ENCODE data around the gene SMDT1.
A peak's percentile ranks its signal among the peaks of the same experiment; 100 is the strongest.

SMDT1 gene, protein sequence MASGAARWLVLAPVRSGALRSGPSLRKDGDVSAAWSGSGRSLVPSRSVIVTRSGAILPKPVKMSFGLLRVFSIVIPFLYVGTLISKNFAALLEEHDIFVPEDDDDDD

DNA sequence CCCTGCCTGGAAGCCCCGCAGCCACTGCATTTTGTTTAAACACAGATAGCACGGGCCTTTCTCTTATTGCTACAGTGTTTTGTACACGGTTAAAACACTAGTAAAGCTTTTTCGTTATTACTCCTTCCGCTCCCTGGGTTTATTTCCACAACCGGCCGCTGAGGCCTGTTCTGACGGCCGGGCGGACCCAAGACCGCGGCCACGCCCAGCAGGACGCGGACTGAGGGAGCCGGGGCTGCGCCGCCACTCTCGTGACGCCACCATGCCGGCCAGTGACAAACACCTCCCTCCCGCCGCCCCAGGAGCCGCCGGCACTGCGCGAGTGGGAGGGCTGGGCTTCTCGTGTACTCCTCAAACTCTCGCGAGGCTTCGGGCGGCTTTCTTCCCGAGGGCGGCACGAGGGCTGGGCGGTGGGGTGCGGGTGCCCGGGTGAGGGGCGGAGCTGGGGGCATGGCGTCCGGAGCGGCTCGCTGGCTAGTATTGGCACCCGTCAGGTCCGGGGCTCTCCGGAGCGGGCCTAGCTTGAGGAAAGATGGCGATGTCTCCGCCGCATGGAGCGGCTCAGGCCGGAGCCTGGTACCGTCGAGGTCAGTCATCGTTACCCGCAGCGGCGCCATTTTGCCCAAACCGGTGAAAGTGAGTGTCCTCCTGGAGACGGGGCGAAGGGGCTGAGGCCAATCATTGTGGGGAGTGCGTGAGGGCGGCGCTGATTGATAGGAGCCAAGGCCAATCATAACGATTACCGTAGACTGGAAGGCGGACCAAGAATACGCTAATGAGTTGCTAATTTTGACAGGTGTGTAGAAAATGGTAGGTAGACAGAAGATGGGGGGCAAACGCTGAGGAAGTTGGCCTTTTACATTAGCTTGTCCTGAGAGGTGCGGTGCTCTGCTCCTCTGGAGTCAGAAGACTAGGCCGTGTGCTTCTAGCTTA is at the start of gene SMDT1:
TSS of gene SMDT1 (plus strand) at position 382 of the 933 bp plus-strand sequence. CDS start at position 451, 69 bp downstream.
- in situ Hi-C loops (cut with MboI; ENCODE audit: low pct_unique_long_range_greater_than_20kb, low sequenced_read_pairs): no loop called here
- peak; percentile 99 for DNase-seq

DNA sequence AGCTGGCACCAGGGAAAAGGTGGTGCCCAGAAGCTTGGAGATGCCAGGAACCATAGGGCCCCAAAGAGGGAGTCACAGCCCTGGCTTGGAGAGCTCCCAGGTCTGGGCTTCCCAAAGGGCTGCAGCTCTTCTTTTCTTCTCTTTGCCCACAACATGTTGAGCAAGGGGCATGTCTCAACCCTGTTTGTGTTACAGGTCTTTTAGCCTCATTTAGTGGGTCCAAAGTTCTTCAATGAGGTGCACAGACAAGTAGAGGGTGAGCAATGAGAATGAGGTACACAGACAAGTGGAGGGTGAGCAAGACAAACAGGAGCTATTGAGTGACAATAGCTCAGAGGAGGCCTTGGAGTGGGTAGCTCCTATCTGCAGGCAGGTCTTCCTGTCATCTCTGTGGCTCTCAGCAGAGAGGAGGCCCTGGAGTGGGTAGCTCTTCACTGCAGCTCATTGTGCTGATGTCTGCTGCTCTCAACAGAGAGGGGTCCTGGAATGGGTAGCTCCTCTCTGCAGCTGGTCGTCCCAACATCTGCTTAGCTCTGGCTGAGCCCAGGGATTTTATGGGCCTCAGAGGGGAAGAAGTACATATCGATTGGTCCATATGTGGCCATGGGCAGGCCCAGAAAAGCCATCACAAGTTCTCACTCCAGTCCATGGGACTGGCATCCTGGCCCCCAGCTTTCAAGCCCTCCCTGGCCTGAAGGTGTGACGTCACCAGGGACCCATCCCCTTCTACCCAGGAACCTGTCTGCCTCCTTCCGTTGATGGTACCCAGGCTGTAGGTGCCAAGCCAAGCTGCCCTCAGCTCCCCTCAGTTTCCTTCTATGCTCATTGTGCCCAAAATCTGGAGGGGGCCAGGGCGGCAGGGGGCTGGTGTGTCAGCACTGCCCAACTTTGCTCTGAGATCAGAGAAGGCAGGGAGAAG is 46.0 kb upstream of the SMDT1 start:
- DNase-seq: no peak
- in situ Hi-C loops (cut with MboI; ENCODE audit: low pct_unique_long_range_greater_than_20kb, low sequenced_read_pairs): no loop called here

DNA sequence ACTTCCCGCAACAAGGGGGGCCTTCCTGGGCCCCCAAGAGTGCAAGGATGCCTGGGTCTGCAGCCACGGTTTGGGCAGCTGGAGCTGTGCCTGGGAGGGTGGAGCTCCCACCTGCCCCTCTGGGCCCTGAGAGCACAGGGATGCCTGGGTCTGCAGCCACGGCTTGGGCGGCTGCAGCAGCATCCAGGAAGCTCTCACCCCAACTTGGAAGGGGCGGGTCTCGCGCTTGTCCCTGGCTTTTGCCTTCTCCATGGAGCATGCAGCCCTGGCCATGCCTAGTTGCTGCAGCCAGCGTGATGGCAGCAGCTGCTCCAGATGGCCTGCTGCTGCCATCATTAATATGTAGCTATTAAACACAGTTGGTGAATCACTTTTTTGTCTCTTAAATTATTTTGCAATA is 44.2 kb upstream of the SMDT1 start:
- DNase-seq: no peak
- in situ Hi-C loops (cut with MboI; ENCODE audit: low pct_unique_long_range_greater_than_20kb, low sequenced_read_pairs): no loop called here

DNA sequence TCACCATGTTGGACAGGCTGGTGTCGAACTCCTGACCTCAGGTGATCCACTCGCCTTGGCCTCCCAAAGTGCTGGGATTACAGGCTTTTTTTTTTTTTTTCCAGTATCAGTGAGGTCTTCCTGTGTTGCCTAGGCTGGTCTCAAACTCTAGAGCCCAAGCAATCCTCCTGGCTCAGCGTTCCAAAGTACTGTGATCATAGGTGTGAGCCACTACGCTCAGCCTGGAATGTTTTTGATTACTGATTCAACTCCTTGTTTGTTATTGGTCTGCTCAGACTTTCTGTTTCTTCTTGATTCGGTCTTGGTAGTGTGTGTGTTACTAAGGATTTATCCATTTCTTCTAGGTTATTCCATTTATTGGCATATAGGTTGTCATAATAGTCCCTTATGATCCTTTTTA is 40.2 kb upstream of the SMDT1 start:
- DNase-seq: no peak
- in situ Hi-C loops (cut with MboI; ENCODE audit: low pct_unique_long_range_greater_than_20kb, low sequenced_read_pairs): no loop called here

GRCh38 chr22:42041784-42042183 is 37.7 kb upstream of the SMDT1 start:
- DNase-seq: no peak
- in situ Hi-C loops (cut with MboI; ENCODE audit: low pct_unique_long_range_greater_than_20kb, low sequenced_read_pairs): no loop called here

DNA sequence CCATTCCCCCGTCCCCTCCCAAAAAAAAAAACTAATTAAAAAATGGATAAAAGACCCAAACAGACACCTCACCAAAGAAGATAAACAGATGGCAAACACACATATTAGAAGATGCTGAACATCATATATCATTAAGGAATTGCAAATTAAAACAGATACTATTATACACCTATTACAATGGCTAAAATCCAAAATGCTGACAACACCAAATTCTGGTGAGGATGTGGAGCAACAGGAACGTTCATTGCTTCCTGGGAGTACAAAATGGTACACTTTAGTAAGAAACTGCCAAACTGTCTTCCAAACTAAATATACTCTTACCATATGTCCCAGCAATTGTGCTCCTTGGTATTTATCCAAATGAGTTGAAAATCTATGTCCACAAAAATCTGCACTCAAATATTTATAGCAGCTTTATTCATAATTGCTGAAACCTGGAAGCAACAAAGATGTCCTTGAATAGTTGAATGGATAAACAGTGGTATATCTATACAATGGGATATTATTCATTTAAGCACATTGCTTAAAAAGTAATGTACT is 28.8 kb upstream of the SMDT1 start:
- in situ Hi-C loops (cut with MboI; ENCODE audit: low pct_unique_long_range_greater_than_20kb, low sequenced_read_pairs): no loop called here
- no peak for DNase-seq

DNA sequence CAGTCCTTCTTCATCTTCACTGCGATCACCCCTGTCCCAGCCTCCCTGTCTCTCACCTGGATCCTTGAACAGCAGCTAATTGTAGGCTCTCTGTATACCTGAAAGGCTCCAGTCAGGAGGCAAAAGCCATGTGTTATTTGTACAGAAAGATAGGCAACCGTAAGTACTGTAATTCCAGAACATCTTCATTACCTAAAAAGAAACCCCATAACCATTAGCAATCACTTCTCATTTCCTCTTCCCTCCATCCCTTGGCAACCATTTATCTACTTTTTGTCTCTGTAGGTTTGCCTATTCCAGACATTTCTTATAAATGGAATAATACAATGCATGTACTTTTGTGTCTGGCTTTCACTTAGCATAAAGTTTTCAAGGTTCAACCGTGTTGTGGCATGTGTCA is 26.7 kb upstream of the SMDT1 start:
- no peak for DNase-seq
- in situ Hi-C loops (cut with MboI; ENCODE audit: low pct_unique_long_range_greater_than_20kb, low sequenced_read_pairs): no loop called here

DNA sequence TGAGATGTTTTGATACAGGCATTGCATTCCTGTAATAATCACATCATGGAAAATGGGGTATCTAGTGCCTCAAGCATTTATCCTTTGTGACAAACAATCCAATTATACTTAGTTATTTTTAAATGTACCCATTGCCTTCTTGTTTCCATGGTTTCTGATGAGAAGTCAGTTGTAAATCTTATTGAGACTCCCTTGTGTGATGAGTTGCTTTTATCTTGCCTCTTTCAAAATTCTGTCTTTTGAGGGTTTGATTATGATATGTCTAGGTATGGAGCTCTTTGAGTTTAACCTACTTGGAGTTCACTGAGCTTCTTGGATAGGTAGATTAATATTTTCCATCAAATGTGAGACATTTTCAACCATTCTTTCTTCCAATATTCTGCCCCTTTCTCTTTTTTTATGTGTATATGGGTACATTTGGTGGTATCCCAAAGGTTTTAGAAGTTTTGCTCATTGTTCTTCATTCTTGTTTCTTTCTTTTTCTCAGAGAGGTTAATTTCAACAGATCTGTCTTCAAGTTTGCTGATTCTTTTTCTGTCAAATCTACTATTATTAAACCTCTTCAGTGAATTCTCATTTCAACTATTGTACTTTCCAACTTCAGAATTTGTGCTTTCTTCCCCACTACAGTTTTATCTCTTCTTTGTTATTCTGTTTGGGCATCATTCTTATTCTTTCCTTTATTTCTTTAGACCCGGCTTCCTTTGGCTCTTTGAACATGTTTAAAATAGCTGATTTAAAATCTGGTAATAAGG is 22.6 kb upstream of the SMDT1 start:
- DNase-seq: no peak
- in situ Hi-C loops (cut with MboI; ENCODE audit: low pct_unique_long_range_greater_than_20kb, low sequenced_read_pairs): no loop called here

- DNase-seq: no peak
- in situ Hi-C loops (cut with MboI; ENCODE audit: low pct_unique_long_range_greater_than_20kb, low sequenced_read_pairs): no loop called here
Observed at GRCh38 chr22:42060489-42060888, 19.0 kb upstream of the SMDT1 start.

DNA sequence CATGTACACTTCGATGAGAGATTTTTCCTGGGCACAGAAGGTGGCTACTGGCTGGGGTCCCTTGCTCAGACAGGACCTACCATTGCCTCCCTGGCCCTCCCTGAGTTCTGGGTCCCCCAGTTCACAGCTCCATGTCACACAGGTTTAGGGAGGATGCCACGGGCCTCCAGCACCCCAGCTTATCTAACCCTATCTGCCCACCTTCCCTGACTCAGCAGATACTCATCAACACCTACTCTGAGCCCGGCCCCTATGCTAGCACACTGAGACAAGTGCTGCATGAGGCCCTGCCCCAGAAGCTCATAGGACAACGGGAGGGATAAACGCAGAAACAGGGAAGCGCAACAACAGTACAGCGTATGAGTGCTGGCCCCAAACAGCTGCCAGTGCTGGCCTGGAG is 18.5 kb upstream of the SMDT1 start:
- DNase-seq: no peak
- in situ Hi-C loops (cut with MboI; ENCODE audit: low pct_unique_long_range_greater_than_20kb, low sequenced_read_pairs): no loop called here

DNA sequence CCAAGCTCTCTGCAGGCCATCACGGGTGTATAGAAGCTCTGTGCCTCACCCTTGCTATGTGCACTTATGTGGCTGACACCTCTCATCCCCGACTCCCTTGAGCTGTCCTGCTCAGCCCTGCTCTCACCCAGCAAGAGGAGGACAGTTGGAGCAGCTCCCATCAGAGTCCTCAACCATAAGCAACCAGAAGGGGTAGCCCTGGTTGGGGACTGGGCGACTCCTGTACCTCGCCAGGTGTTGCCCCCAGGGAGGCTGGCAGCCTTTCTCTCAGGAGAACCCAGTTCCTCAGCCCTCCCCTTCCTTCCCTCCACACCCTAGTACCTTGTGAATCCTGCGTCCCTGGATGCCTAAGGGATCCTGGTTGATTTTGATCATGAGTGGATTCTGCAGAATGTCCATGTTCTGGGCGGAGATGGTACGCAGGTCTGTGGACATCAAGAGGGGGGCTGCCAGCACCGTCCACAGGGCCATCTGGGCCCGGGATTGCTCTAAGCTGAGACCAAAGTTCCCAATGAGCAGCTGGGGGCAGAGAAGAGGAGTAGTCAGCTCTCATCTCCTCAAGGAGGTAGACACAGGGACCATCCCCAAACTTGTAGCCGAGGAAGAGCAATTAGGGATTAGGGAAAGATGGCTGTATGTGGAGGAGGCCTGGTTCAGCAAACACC is 16.9 kb upstream of the SMDT1 start:
- in situ Hi-C loops (cut with MboI; ENCODE audit: low pct_unique_long_range_greater_than_20kb, low sequenced_read_pairs): no loop called here
- DNase-seq: no peak

DNA sequence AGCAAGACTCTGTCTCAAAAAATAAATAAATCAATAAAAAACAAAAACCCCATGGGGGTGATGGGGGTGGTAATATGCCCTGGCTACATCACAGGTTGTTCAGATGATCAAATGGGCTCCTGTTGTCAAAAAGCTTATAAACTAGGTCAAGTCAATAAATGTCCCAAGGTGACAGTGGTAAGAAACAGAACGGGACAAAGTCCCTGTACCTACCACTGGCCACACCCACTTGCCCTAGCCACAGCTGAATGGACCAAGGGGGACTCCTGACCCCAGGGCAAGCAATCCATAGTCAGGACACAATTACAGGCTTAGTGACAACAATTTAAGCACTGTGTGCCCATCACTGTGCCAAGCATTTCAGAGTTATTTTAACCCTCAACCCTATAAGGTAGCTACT is 14.9 kb upstream of the SMDT1 start:
- DNase-seq: no peak
- in situ Hi-C loops (cut with MboI; ENCODE audit: low pct_unique_long_range_greater_than_20kb, low sequenced_read_pairs): no loop called here

GRCh38 chr22:42065438-42066125 is 13.9 kb upstream of the SMDT1 start:
- in situ Hi-C loops (cut with MboI; ENCODE audit: low pct_unique_long_range_greater_than_20kb, low sequenced_read_pairs): no loop called here

GRCh38 chr22:42066126-42066761 is 13.3 kb upstream of the SMDT1 start:
- in situ Hi-C loops (cut with MboI; ENCODE audit: low pct_unique_long_range_greater_than_20kb, low sequenced_read_pairs): no loop called here

More at GRCh38 chr22:42065438-42066125, 13.9 kb upstream of the SMDT1 start:
- no peak for DNase-seq

DNA sequence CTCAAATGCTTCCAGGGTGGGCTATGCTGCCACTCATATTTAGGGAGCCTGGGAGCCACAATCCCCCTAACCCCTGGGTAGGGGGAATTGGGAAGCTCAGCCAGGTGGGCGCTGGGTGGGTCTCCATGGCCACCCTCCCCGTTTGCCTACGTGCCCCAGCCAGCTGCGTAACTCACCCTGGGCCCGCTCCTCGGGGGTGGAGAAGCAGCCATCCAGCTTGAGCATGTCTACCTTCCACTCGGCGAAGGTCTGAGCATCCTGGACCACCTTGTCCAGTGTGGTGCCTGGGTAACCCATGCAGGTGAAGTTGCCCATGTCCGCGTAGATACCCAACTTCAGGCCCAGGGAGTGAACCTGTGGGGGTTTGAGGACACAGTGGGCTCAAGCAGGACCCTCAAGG is 12.6 kb upstream of the SMDT1 start:
- in situ Hi-C loops (cut with MboI; ENCODE audit: low pct_unique_long_range_greater_than_20kb, low sequenced_read_pairs): no loop called here
- no peak for DNase-seq

More at GRCh38 chr22:42066126-42066761, 13.3 kb upstream of the SMDT1 start:
- no peak for DNase-seq

GRCh38 chr22:42067671-42068251 is 11.7 kb upstream of the SMDT1 start:
- in situ Hi-C loops (cut with MboI; ENCODE audit: low pct_unique_long_range_greater_than_20kb, low sequenced_read_pairs): no loop called here
- DNase-seq: no peak

DNA sequence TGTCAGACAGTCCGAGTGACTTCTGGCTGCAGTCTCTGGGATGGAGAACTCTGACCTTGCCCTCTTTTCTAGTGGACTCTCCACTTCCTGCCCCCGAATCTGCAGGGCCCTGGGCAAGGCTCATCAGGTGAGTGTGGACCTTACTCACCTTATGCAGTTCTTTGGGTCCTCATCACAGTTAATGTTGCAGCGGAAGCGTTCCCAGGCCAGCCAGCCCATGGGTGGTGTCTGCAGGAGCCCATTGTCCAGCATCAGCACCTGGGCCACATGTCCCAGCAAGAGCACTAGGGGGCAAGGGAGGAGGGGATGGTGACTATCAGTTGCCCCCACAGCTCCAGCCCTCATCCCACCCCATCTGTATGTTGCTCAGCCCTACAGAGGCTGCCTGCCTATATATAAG is 11.2 kb upstream of the SMDT1 start:
- no peak for DNase-seq
- in situ Hi-C loops (cut with MboI; ENCODE audit: low pct_unique_long_range_greater_than_20kb, low sequenced_read_pairs): no loop called here

Measured in KBM-7 (cell line).